Left colon (tissue), 2 donors: ENCODE results near the gene CD52. TPM values are rescaled to one million over a fixed set of nuclear protein-coding genes. Genes with fewer than 3 reads are reported as not detected.

ENCODE experiments used
- ATAC-seq: fragments of 200-7000 bp; cut with Tn5 transposase; one replicate; pipeline ENCODE4 v1.9.1; 2020; ENCODE audit warnings: mild to moderate bottlenecking, moderate library complexity
- DNase-seq, 2 donors: peaks; one replicate each; pipeline ENCODE4 v3.0.0-alpha.2; 2020
- intact Hi-C, 2 donors: fragments of 100-400 bp; cut with DNase I in 1 of 2; cut with micrococcal nuclease in 1 of 2; formaldehyde crosslinking; loops; one replicate each; pipeline versions ENCODE4 v1.11.2 to v1.14.0; 2022; cut with DNase I, micrococcal nuclease
- total RNA-seq, 2 donors: library from RNA; stranded (reverse); fragmentation: NEBNext Ultra II Directional; extraction: Animal tissue kit (Norgen Biotek cat#: 25700); gene quantifications; one replicate each; pipeline ENCODE4 v1.2.1, GENCODE V29; 2021
- donor health status: DM: no; HTN: no; CAD: no.
- donor health status: DM: yes; HTN: yes; CAD: no.

Gene CD52
- total RNA-seq, 2 donors from 2014 or later = 5.7 to 12.9 TPM

- no peak for ATAC-seq
- intact Hi-C loops = no loop called here
- no peak for DNase-seq
Observed at GRCh38 chr1:26346274-26347033, 28.7 kb downstream of the CD52 start.

GRCh38 chr1:26349188-26349876 lies 31.6 kb downstream of the CD52 start:
- DNase-seq = no peak
- intact Hi-C loops = no loop called here
- no peak for ATAC-seq

GRCh38 chr1:26349877-26350244 lies 32.1 kb downstream of the CD52 start:
- ATAC-seq = no peak
- DNase-seq = no peak
- intact Hi-C loops = no loop called here

- no peak for ATAC-seq
- intact Hi-C loops = no loop called here
Observed at GRCh38 chr1:26350343-26350700, 32.6 kb downstream of the CD52 start.

GRCh38 chr1:26350701-26351589 lies 33.2 kb downstream of the CD52 start:
- peak; percentile 59 for ATAC-seq
- intact Hi-C loops = no loop called here
- peak in 1 of 2 donors; percentile 65 for DNase-seq

More at GRCh38 chr1:26350343-26350700, 32.6 kb downstream of the CD52 start:
- DNase-seq = no peak

- intact Hi-C loops = no loop called here
- ATAC-seq (peak; percentile 45), DNase-seq (no peak)
Observed at GRCh38 chr1:26351590-26352337, 34.0 kb downstream of the CD52 start.

GRCh38 chr1:26352338-26352679 lies 34.6 kb downstream of the CD52 start:
- ATAC-seq (no peak), DNase-seq (no peak)
- intact Hi-C loops = no loop called here

GRCh38 chr1:26353210-26353859 lies 35.6 kb downstream of the CD52 start:
- no peak for ATAC-seq
- no peak for DNase-seq
- intact Hi-C loops = no loop called here

- peak; percentile 80 to 82 for DNase-seq
- intact Hi-C loops = no loop called here
- ATAC-seq = peak; percentile 57
Observed at GRCh38 chr1:26353976-26354820, 36.4 kb downstream of the CD52 start, which contains the start of gene CRYBG2. CRYBG2 (minus strand) TSS chr1:26354130; CDS start chr1:26346657, 7,473 bp downstream.

GRCh38 chr1:26354972-26355371 lies 37.2 kb downstream of the CD52 start:
- DNase-seq (no peak), ATAC-seq (no peak)
- intact Hi-C loops = no loop called here

- DNase-seq (no peak), ATAC-seq (no peak)
- intact Hi-C loops = no loop called here
Observed at GRCh38 chr1:26356106-26356505, 38.3 kb downstream of the CD52 start.

- ATAC-seq (peak; percentile 65), DNase-seq (peak; percentile 81 to 92)
- intact Hi-C loops = no loop called here
Observed at GRCh38 chr1:26357121-26357602, 39.4 kb downstream of the CD52 start.

GRCh38 chr1:26358411-26359384 lies 40.9 kb downstream of the CD52 start:
- DNase-seq (peak; percentile 79 to 88), ATAC-seq (peak; percentile 60)
- intact Hi-C loops = no loop called here

- intact Hi-C loops = no loop called here
- ATAC-seq (no peak), DNase-seq (peak; percentile 61 to 68)
Observed at GRCh38 chr1:26359981-26360806, 42.4 kb downstream of the CD52 start.

GRCh38 chr1:26360807-26361604 lies 43.2 kb downstream of the CD52 start:
- DNase-seq (no peak), ATAC-seq (no peak)
- intact Hi-C loops = no loop called here
